AG04449 (cell line): ENCODE data around the gene CSDE1.

Experiments
- CTCF ChIA-PET: fragments of 350-600 bp; formaldehyde crosslinking; extraction: SDS; loops from one replicate; lab custom pipeline; 2021; ENCODE audit warnings: antibody characterized with exemption; lab: Yijun Ruan, JAX
- POLR2A ChIA-PET: fragments of 400-600, 350-600 bp; formaldehyde crosslinking; extraction: SDS; loops from one replicate; lab custom pipeline; 2020; ENCODE audit warnings: antibody characterized with exemption, inconsistent platforms; lab: Yijun Ruan, JAX
- DNase-seq: peaks from one replicate; pipeline ENCODE4 v3.0.0-alpha.2; 2010; ENCODE audit warnings: low read depth, low spot score
- H3K4me3 ChIP-seq: 2 replicates; pipeline ENCODE4 v1.5.1; 2011; ENCODE audit warnings: low read depth, mild to moderate bottlenecking, control low read depth, low read length
- CTCF ChIP-seq: IDR thresholded peaks from one replicate; pipeline ENCODE4 v1.5.1; 2011; ENCODE audit warnings: mild to moderate bottlenecking, moderate library complexity, low read length, control low read depth, inconsistent platforms; ENCODE audit not compliant: insufficient read depth; ENCODE audit errors: missing control alignments

Gene CSDE1

GRCh38 chr1:114723457-114723856, 34.3 kb downstream of the CSDE1 start:
- CTCF ChIA-PET: no interaction called here
- POLR2A ChIA-PET: no interaction called here
- H3K4me3 ChIP-seq: no peak overlapping the region
- DNase-seq: no peak
- no peak for TF ChIP-seq CTCF

GRCh38 chr1:114720492-114720891, 37.3 kb downstream of the CSDE1 start:
- no peak for DNase-seq
- ChIA-PET CTCF (interaction anchor here (1.6 kb wide), 1 partner anchor 22 kb away, joined by 3 read pairs; no protein-coding TSS in a partner anchor), POLR2A (interaction anchor here (0.8 kb wide), 1 partner anchor 36 kb away, joined by 3 read pairs; no protein-coding TSS in a partner anchor)
- H3K4me3 ChIP-seq: no peak overlapping the region
- TF ChIP-seq CTCF: no peak

GRCh38 chr1:114719424-114719787, 38.4 kb downstream of the CSDE1 start:
- CTCF ChIA-PET: interaction anchor here (1.5 kb wide), 1 partner anchor 11 kb away, joined by 4 read pairs; no protein-coding TSS in a partner anchor

GRCh38 chr1:114718661-114719423, 38.9 kb downstream of the CSDE1 start:
- TF ChIP-seq CTCF: no peak

More at GRCh38 chr1:114719424-114719787, 38.4 kb downstream of the CSDE1 start:
- no peak for TF ChIP-seq CTCF
- no peak overlapping the region for H3K4me3 ChIP-seq
- DNase-seq: no peak
- POLR2A ChIA-PET: interaction anchor here (0.8 kb wide), 1 partner anchor 37 kb away, joined by 3 read pairs; no protein-coding TSS in a partner anchor

GRCh38 chr1:114716304-114717170, 41.2 kb downstream of the CSDE1 start, which contains the start of gene NRAS:
Gene NRAS (minus strand): TSS chr1:114716771. CDS start chr1:114716160, 611 bp downstream.
- peak; percentile 51 for DNase-seq
- CTCF ChIA-PET: interaction anchor here (0.8 to 2.9 kb wide), 3 partner anchors 47 to 371 kb away, joined by 3 to 10 read pairs (median 3); partner anchors contain the start of gene DENND2C
- H3K4me3 ChIP-seq: peak within 1 kb of the TSS; percentile 93
- no peak for TF ChIP-seq CTCF
- POLR2A ChIA-PET: no interaction called here

More at GRCh38 chr1:114718661-114719423, 38.9 kb downstream of the CSDE1 start:
- POLR2A ChIA-PET: no interaction called here
- CTCF ChIA-PET: interaction anchor here (1.5 kb wide), 1 partner anchor 12 kb away, joined by 4 read pairs; no protein-coding TSS in a partner anchor
- no peak overlapping the region for H3K4me3 ChIP-seq
- peak; percentile 28 for DNase-seq
